Measurements from ENCODE around the gene ABCC2. TPM values are rescaled to one million over a fixed set of nuclear protein-coding genes. Genes with fewer than 3 reads are reported as not detected.
"Not testable (repeated sequence)": the region's sequence is repeated elsewhere in the genome, so short reads cannot be mapped to it uniquely, and the experiment has no call there.

The ABCC2 gene
- 0.36 TPM for total RNA-seq

GRCh38 chr10:99782447-99783286 lies at the start of gene ABCC2:
TSS of gene ABCC2 (plus strand) at chr10:99782640. CDS start at chr10:99782845, 205 bp downstream.
- ATAC-seq = no peak

GRCh38 chr10:99733366-99733765 lies 49.1 kb upstream of the ABCC2 start:
- no peak for ATAC-seq

- not testable (repeated sequence) for ATAC-seq
These were observed 48.3 kb upstream of the ABCC2 start for GRCh38 chr10:99734111-99734510.

- no peak for ATAC-seq
These were observed 42.2 kb upstream of the ABCC2 start for GRCh38 chr10:99740260-99740659.

GRCh38 chr10:99740933-99741559 lies 41.4 kb upstream of the ABCC2 start:
- peak; percentile 71 for ATAC-seq

- no peak for ATAC-seq
These were observed 40.2 kb upstream of the ABCC2 start for GRCh38 chr10:99742254-99742653.

- ATAC-seq = no peak
These were observed 39.7 kb upstream of the ABCC2 start for GRCh38 chr10:99742701-99743100.

GRCh38 chr10:99743841-99744240 lies 38.6 kb upstream of the ABCC2 start:
- ATAC-seq = no peak

GRCh38 chr10:99746166-99746565 lies 36.3 kb upstream of the ABCC2 start:
- not testable (repeated sequence) for ATAC-seq

- ATAC-seq = no peak
These were observed 33.5 kb upstream of the ABCC2 start for GRCh38 chr10:99748823-99749451.

- ATAC-seq = no peak
These were observed 31.8 kb upstream of the ABCC2 start for GRCh38 chr10:99750641-99751040.

GRCh38 chr10:99754670-99755069 lies 27.8 kb upstream of the ABCC2 start:
- ATAC-seq = no peak

GRCh38 chr10:99756159-99756558 lies 26.3 kb upstream of the ABCC2 start:
- no peak for ATAC-seq

- ATAC-seq = no peak
These were observed 24.1 kb upstream of the ABCC2 start for GRCh38 chr10:99758211-99758891.

GRCh38 chr10:99760321-99760720 lies 22.1 kb upstream of the ABCC2 start:
- ATAC-seq = peak; percentile 87

- no peak for ATAC-seq
These were observed 21.1 kb upstream of the ABCC2 start for GRCh38 chr10:99761365-99761764.

GRCh38 chr10:99765672-99766301 lies 16.7 kb upstream of the ABCC2 start:
- no peak for ATAC-seq

GRCh38 chr10:99766302-99766681 lies 16.1 kb upstream of the ABCC2 start:
- ATAC-seq = no peak

- ATAC-seq = no peak
These were observed 14.5 kb upstream of the ABCC2 start for GRCh38 chr10:99767901-99768300.

- ATAC-seq = no peak
These were observed 13.9 kb upstream of the ABCC2 start for GRCh38 chr10:99768556-99768955.

GRCh38 chr10:99769706-99770105 lies 12.7 kb upstream of the ABCC2 start:
- no peak for ATAC-seq

GRCh38 chr10:99770408-99771045 lies 11.9 kb upstream of the ABCC2 start:
- no peak for ATAC-seq

Measured in esophagus mucosa (tissue), 1 donor.